ENCODE results near the gene ENGASE.

Gene ENGASE

GRCh38 chr17:79114458-79115301 is 40.1 kb downstream of the ENGASE start:
- no peak for TF ChIP-seq Cebpa-rat (IDR thresholded peaks at IDR 0.05)
- peaks cover 0 to 9% (median 0%) of the 10 kb centered on the region in 11 experiments; a peak in 3 of 22 replicates for H3K27me3 ChIP-seq
- H3K4me2 ChIP-seq: peak overlapping the region in 7 of 11 experiments; percentile 11 to 89 (median 76); a peak in 9 of 22 replicates
- H3K4me3 ChIP-seq: no peak overlapping the region
- H3K27ac ChIP-seq: no peak overlapping the region
- H3K9ac ChIP-seq: peak overlapping the region in 2 of 11 experiments; percentile 13 to 24; a peak in 1 of 22 replicates
- no peaks in the 10 kb centered on the region for H3K36me3 ChIP-seq
- peaks cover 0 to 54% (median 0%) of the 10 kb centered on the region in 11 experiments; a peak in 5 of 22 replicates for H4K20me1 ChIP-seq
- no peaks in the 10 kb centered on the region for H3K9me3 ChIP-seq (replicated peaks in 1 of 11)
- H3K4me1 ChIP-seq: peaks cover 0 to 63% (median 46%) of the 10 kb centered on the region in 10 experiments; a peak in 17 of 20 replicates

- H3K4me3 ChIP-seq: no peak overlapping the region
- peaks cover 0 to 50% (median 0%) of the 10 kb centered on the region in 11 experiments; a peak in 4 of 22 replicates for H4K20me1 ChIP-seq
- no peak overlapping the region for H3K4me2 ChIP-seq
- H3K36me3 ChIP-seq: no peaks in the 10 kb centered on the region
- H3K9ac ChIP-seq: peak overlapping the region in 1 of 11 experiments; percentile 24; a peak in 1 of 22 replicates
- 0 out of 22 replicates have a peak, but pooled peaks cover 0 to 1% (median 0%) of the 10 kb centered on the region in 11 experiments for H3K27me3 ChIP-seq
- H3K27ac ChIP-seq: no peak overlapping the region
- peaks cover 0 to 55% (median 38%) of the 10 kb centered on the region in 10 experiments; a peak in 17 of 20 replicates for H3K4me1 ChIP-seq
- no peak for TF ChIP-seq Cebpa-rat (IDR thresholded peaks at IDR 0.05)
- no peaks in the 10 kb centered on the region for H3K9me3 ChIP-seq (replicated peaks in 1 of 11)
These were observed 40.9 kb downstream of the ENGASE start for GRCh38 chr17:79115487-79115886.

- TF ChIP-seq Cebpa-rat (IDR thresholded peaks at IDR 0.05): no peak
- Histone ChIP-seq H3K4me1 (peaks cover 0 to 46% (median 26%) of the 10 kb centered on the region in 10 experiments; a peak in 17 of 20 replicates), H3K27ac (no peak overlapping the region), H3K4me2 (peak overlapping the region in 2 of 11 experiments; percentile 12 to 23; a peak in 3 of 22 replicates), H3K9me3 (replicated peaks in 1 of 11) (no peaks in the 10 kb centered on the region), H3K27me3 (no peaks in the 10 kb centered on the region), H3K36me3 (no peaks in the 10 kb centered on the region), H3K4me3 (no peak overlapping the region), H4K20me1 (peaks cover 0 to 40% (median 0%) of the 10 kb centered on the region in 11 experiments; a peak in 2 of 22 replicates), H3K9ac (no peak overlapping the region)
These were observed 42.1 kb downstream of the ENGASE start for GRCh38 chr17:79116575-79117368.

DNA sequence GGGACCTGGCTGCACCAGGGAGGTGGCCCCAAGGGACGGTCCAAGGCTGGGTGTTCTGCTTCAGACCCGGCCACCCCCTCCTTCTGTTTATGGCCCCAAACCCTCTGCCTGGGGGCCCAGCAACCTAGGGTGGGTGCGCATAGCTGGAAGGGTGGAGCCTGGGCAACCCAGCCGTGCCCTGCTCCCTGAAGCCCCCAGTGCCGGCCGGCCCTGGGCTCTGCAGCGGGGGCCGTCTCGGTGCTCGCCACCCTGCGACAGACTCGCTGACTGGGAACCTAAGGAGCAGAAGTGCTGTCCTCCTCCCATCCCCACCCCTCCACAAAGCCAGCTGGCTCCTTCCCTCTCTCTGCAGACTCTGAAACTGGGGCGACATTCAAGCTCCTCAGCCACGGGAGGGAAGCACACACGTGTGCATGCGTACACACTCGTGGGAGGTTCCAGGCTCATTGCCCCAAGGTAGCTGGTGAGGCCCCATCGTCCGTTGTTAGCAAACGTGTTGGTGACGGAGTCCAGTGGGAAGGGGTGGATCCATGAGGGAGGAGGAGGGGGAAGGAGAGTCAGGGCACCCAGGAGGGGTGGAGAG is 43.4 kb downstream of the ENGASE start:
- no peaks in the 10 kb centered on the region for H3K36me3 ChIP-seq
- no peak overlapping the region for H3K4me3 ChIP-seq
- H3K27ac ChIP-seq: no peak overlapping the region
- H3K9ac ChIP-seq: no peak overlapping the region
- H3K9me3 ChIP-seq (replicated peaks in 1 of 11): no peaks in the 10 kb centered on the region
- peak overlapping the region in 1 of 11 experiments; percentile 12; a peak in 3 of 22 replicates for H3K4me2 ChIP-seq
- no peak for TF ChIP-seq Cebpa-rat (IDR thresholded peaks at IDR 0.05)
- H3K27me3 ChIP-seq: no peaks in the 10 kb centered on the region
- H4K20me1 ChIP-seq: peaks cover 0 to 31% (median 0%) of the 10 kb centered on the region in 11 experiments; a peak in 2 of 22 replicates
- H3K4me1 ChIP-seq: peaks cover 0 to 38% (median 17%) of the 10 kb centered on the region in 10 experiments; a peak in 12 of 20 replicates

DNA sequence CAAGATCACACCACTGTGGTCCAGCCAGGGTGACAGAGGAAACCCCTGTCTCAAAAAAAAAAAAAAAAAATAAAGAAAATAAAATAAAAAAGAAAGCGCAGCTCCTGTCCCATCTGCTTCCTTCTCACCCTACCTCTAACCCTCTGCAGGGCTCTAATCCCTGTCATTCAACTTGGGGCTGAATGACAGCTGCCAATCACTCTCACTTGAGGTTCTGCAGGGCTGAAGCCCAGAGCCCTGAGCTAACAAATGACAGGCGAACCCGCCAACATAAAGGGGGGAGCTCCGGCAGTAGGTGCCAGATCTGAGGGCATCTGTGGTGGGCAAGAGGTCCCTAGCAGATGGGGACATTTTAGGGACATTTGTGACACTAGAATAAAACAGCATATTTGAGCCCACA is 44.3 kb downstream of the ENGASE start:
- no peak overlapping the region for H3K4me2 ChIP-seq
- TF ChIP-seq Cebpa-rat (IDR thresholded peaks at IDR 0.05): no peak
- no peak overlapping the region for H3K27ac ChIP-seq
- no peak overlapping the region for H3K9ac ChIP-seq
- H3K4me1 ChIP-seq: peaks cover 0 to 28% (median 8%) of the 10 kb centered on the region in 10 experiments; a peak in 12 of 20 replicates
- no peaks in the 10 kb centered on the region for H3K27me3 ChIP-seq
- H3K36me3 ChIP-seq: no peaks in the 10 kb centered on the region
- H3K4me3 ChIP-seq: no peak overlapping the region
- H3K9me3 ChIP-seq (replicated peaks in 1 of 11): no peaks in the 10 kb centered on the region
- peaks cover 0 to 28% (median 0%) of the 10 kb centered on the region in 11 experiments; a peak in 2 of 22 replicates for H4K20me1 ChIP-seq

- no peak overlapping the region for H3K4me2 ChIP-seq
- H4K20me1 ChIP-seq: peaks cover 0 to 24% (median 0%) of the 10 kb centered on the region in 11 experiments; a peak in 2 of 22 replicates
- H3K9me3 ChIP-seq (replicated peaks in 1 of 11): no peaks in the 10 kb centered on the region
- H3K27me3 ChIP-seq: no peaks in the 10 kb centered on the region
- H3K36me3 ChIP-seq: no peaks in the 10 kb centered on the region
- peaks cover 0 to 21% (median 5%) of the 10 kb centered on the region in 10 experiments; a peak in 8 of 20 replicates for H3K4me1 ChIP-seq
- no peak for TF ChIP-seq Cebpa-rat (IDR thresholded peaks at IDR 0.05)
- H3K27ac ChIP-seq: no peak overlapping the region
- H3K9ac ChIP-seq: no peak overlapping the region
- no peak overlapping the region for H3K4me3 ChIP-seq
These were observed 45.6 kb downstream of the ENGASE start for GRCh38 chr17:79120259-79120658.

GRCh38 chr17:79123988-79124387 is 49.4 kb downstream of the ENGASE start:
- TF ChIP-seq Cebpa-rat (IDR thresholded peaks at IDR 0.05): no peak
- peaks cover 4 to 26% (median 22%) of the 10 kb centered on the region in 11 experiments; a peak in 14 of 22 replicates for H3K27me3 ChIP-seq
- no peak overlapping the region for H3K4me3 ChIP-seq
- H3K4me1 ChIP-seq: peaks cover 0 to 24% (median 18%) of the 10 kb centered on the region in 10 experiments; a peak in 12 of 20 replicates
- no peaks in the 10 kb centered on the region for H3K9me3 ChIP-seq (replicated peaks in 1 of 11)
- H3K27ac ChIP-seq: no peak overlapping the region
- no peak overlapping the region for H3K9ac ChIP-seq
- no peak overlapping the region for H3K4me2 ChIP-seq
- peaks cover 0 to 36% (median 0%) of the 10 kb centered on the region in 11 experiments; a peak in 4 of 22 replicates for H4K20me1 ChIP-seq
- no peaks in the 10 kb centered on the region for H3K36me3 ChIP-seq

DNA sequence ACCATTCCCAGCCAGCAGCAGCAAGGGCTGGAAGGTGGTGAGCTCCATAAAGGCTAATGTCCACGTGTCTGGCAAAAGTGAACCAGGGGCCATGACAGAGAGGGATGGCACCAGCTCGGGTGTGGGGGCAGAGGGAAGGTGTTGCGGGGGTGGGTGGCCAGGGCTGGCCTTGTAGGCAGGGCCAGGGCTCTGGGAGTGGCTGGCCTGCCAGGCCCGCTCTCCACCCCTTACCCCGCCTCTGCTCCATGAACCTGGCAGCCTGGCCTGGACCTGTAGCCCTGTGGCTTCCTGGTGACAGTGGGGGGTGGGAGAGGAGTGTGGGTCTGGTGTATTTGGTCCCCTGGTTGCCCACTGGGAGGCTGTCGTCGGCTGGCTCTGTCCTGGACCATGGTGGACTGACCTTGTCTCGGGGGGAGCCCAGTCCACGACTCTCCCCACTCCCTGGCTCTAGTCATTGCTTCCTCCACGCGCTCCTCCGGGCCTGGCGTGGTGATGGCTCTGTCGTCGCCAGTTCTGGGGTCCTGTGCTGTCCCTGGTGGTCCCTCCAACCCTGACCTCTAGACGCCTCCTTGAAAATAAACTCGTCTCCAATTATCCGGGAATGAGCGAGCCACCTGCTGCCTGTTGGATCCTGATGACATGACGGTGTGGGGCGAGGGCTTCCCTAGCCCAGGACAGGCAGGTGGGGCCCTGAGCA is 50.0 kb downstream of the ENGASE start:
- no peaks in the 10 kb centered on the region for H3K36me3 ChIP-seq
- H3K4me2 ChIP-seq: no peak overlapping the region
- H3K27me3 ChIP-seq: peaks cover 6 to 33% (median 26%) of the 10 kb centered on the region in 11 experiments; a peak in 15 of 22 replicates
- peaks cover 0 to 31% (median 21%) of the 10 kb centered on the region in 10 experiments; a peak in 12 of 20 replicates for H3K4me1 ChIP-seq
- no peak overlapping the region for H3K4me3 ChIP-seq
- no peak overlapping the region for H3K27ac ChIP-seq
- no peaks in the 10 kb centered on the region for H3K9me3 ChIP-seq (replicated peaks in 1 of 11)
- TF ChIP-seq Cebpa-rat (IDR thresholded peaks at IDR 0.05): no peak
- peaks cover 0 to 37% (median 0%) of the 10 kb centered on the region in 11 experiments; a peak in 5 of 22 replicates for H4K20me1 ChIP-seq
- H3K9ac ChIP-seq: no peak overlapping the region

All from BLaER1 treated with 17β-estradiol and CSF1 and Interleukin-3, amounts not matched to agents 10 nM and 100 nM (cell line).